HL-60 (cell line): ENCODE data around the gene PHTF1.

Experiments used
- POLR2AphosphoS5 ChIP-seq: IDR thresholded peaks from 2 replicates; pipeline ENCODE4 v1.6.1; 2012; ENCODE audit warnings: low read depth
- TF ChIP-seq, protein P1 (sequence below): IDR thresholded peaks from one replicate; pipeline ENCODE4 v1.5.1; 2011; ENCODE audit warnings: low read length, control low read depth, inconsistent platforms; ENCODE audit not compliant: insufficient read depth

DNA sequence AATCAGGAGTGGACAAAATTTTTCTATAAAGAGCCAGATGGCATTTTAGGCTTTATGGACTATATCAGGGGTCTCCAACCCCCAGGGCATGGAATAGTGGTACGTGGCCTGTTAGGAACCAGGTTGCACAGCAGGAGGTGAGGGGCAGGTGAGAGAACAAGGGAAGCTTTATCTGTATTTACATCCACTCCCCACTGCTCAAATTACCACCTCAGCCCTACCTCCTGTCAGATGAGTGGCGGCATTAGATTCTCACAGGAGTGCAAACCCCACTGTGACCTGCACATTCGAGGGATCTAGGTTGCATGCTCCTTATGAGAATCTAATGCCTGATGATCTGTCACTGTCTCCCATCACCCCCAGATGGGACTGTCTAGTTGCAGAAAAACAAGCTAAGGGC, 13.9 kb downstream of the PHTF1 start:
- TF ChIP-seq, protein P1, sequence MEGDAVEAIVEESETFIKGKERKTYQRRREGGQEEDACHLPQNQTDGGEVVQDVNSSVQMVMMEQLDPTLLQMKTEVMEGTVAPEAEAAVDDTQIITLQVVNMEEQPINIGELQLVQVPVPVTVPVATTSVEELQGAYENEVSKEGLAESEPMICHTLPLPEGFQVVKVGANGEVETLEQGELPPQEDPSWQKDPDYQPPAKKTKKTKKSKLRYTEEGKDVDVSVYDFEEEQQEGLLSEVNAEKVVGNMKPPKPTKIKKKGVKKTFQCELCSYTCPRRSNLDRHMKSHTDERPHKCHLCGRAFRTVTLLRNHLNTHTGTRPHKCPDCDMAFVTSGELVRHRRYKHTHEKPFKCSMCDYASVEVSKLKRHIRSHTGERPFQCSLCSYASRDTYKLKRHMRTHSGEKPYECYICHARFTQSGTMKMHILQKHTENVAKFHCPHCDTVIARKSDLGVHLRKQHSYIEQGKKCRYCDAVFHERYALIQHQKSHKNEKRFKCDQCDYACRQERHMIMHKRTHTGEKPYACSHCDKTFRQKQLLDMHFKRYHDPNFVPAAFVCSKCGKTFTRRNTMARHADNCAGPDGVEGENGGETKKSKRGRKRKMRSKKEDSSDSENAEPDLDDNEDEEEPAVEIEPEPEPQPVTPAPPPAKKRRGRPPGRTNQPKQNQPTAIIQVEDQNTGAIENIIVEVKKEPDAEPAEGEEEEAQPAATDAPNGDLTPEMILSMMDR, result no peak
- no peak for TF ChIP-seq POLR2AphosphoS5
